Stimulated activated CD8-positive, alpha-beta memory T cell treated with anti-CD3 and anti-CD28 coated beads, Interleukin-12 subunit alpha, Interleukin-12 subunit beta, amount 100 ng/mL, for 1 hour (primary cell): ENCODE data around the gene RBM12.
"Not testable (repeated sequence)": the region's sequence is repeated elsewhere in the genome, so short reads cannot be mapped to it uniquely, and the experiment has no call there.

Experiments used
- DNase-seq: peaks from one replicate; pipeline ENCODE4 v3.0.0-alpha.2; 2020; ENCODE audit warnings: low read depth

RBM12 gene

GRCh38 chr20:35664466-35665206, at the start of gene RBM12, which contains the start of gene CPNE1:
Gene RBM12 (minus strand): TSS chr20:35664900. CDS start chr20:35655322, 9,578 bp downstream.
Gene CPNE1 (minus strand): TSS chr20:35664900. CDS start chr20:35632923, 31,977 bp downstream.
- peak; percentile 87 for DNase-seq

- no peak for DNase-seq
Measured at GRCh38 chr20:35714127-35714526, 49.4 kb upstream of the RBM12 start.

- not testable (repeated sequence) for DNase-seq
Measured at GRCh38 chr20:35713120-35713519, 48.4 kb upstream of the RBM12 start.

- DNase-seq = no peak
Measured at GRCh38 chr20:35711588-35712209, 47.0 kb upstream of the RBM12 start.

GRCh38 chr20:35710884-35711587, 46.3 kb upstream of the RBM12 start:
- DNase-seq = no peak

GRCh38 chr20:35710039-35710438, 45.3 kb upstream of the RBM12 start:
- DNase-seq = no peak

- DNase-seq = no peak
Measured at GRCh38 chr20:35709259-35709658, 44.6 kb upstream of the RBM12 start.

- DNase-seq = no peak
Measured at GRCh38 chr20:35708502-35708901, 43.8 kb upstream of the RBM12 start.

GRCh38 chr20:35706591-35707529, 42.2 kb upstream of the RBM12 start:
- DNase-seq = not testable (repeated sequence)

GRCh38 chr20:35705894-35706293, 41.2 kb upstream of the RBM12 start:
- not testable (repeated sequence) for DNase-seq

GRCh38 chr20:35704514-35705261, 40.0 kb upstream of the RBM12 start:
- DNase-seq = no peak

GRCh38 chr20:35702824-35703695, 38.4 kb upstream of the RBM12 start:
- DNase-seq = no peak

GRCh38 chr20:35702051-35702823, 37.5 kb upstream of the RBM12 start:
- no peak for DNase-seq

- DNase-seq = no peak
Measured at GRCh38 chr20:35700625-35701148, 36.0 kb upstream of the RBM12 start.

GRCh38 chr20:35699957-35700624, 35.4 kb upstream of the RBM12 start:
- DNase-seq = no peak

GRCh38 chr20:35699127-35699956, 34.6 kb upstream of the RBM12 start, which contains the start of the genes NFS1 and ROMO1:
Gene NFS1 (minus strand): TSS chr20:35699352. CDS start chr20:35699288, 64 bp downstream.
Gene ROMO1 (plus strand): TSS chr20:35699405. CDS start chr20:35699633, 228 bp downstream.
- peak; percentile 75 for DNase-seq
